ENCODE data around the gene NOS1.

Gene NOS1

GRCh38 chr12:117356048-117356447 lies 5.4 kb downstream of the NOS1 start:
- TF ChIP-seq OSR1 (CRISPR knock-in tag; IDR thresholded peaks at IDR 0.05) (no peak), TSHZ2 (CRISPR knock-in tag; IDR thresholded peaks at IDR 0.05) (no peak), TOX (CRISPR knock-in tag; IDR thresholded peaks at IDR 0.05; ENCODE audit: borderline replicate concordance) (no peak), ZNF70 (CRISPR knock-in tag; IDR thresholded peaks at IDR 0.05) (no peak), ARNTL (CRISPR knock-in tag; IDR thresholded peaks at IDR 0.05; ENCODE audit: borderline replicate concordance, low read depth) (no peak), ZNF8 (CRISPR knock-in tag; IDR thresholded peaks at IDR 0.05) (no peak)
- no peak for ATAC-seq

DNA sequence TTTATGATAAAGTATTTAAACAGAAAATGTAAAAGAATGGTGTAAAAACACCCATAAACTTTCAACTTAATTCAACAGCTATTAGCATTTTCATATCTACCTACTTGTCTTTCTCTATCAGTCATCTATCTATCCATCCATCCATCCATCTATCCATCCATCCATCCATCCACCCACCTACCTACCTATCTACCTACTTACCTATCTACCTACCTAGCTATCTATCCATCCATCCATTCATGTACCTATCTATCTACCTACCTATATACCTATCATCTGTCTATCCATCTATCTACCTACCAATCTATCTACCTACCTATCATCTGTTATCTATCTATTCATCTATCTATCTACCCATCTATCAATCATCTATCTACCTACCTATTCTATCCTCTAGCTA lies 8.5 kb downstream of the NOS1 start:
- no peak for TF ChIP-seq TCF4 (CRISPR knock-in tag; IDR thresholded peaks at IDR 0.05; ENCODE audit: borderline replicate concordance)
- TF ChIP-seq ZNF8 (CRISPR knock-in tag; IDR thresholded peaks at IDR 0.05): no peak
- no peak for TF ChIP-seq OSR1 (CRISPR knock-in tag; IDR thresholded peaks at IDR 0.05)
- TF ChIP-seq CSRNP3 (CRISPR knock-in tag; IDR thresholded peaks at IDR 0.05): no peak
- no peak for TF ChIP-seq ZFP3 (CRISPR knock-in tag; IDR thresholded peaks at IDR 0.05)
- no peak for TF ChIP-seq ZNF565 (CRISPR knock-in tag; conservative IDR thresholded peaks at IDR 0.05; ENCODE audit: low read depth)
- TF ChIP-seq RARB (CRISPR knock-in tag; IDR thresholded peaks at IDR 0.05): no peak
- no peak for TF ChIP-seq POU6F1 (CRISPR knock-in tag; IDR thresholded peaks at IDR 0.05; ENCODE audit: borderline replicate concordance, low read depth)
- TF ChIP-seq ISL1 (CRISPR knock-in tag; IDR thresholded peaks at IDR 0.05): no peak
- TF ChIP-seq GLIS3 (CRISPR knock-in tag; IDR thresholded peaks at IDR 0.05): no peak
- no peak for TF ChIP-seq ZC3H10 (CRISPR knock-in tag; IDR thresholded peaks at IDR 0.05)
- TF ChIP-seq ARNTL (CRISPR knock-in tag; IDR thresholded peaks at IDR 0.05; ENCODE audit: borderline replicate concordance, low read depth): no peak
- no peak for TF ChIP-seq CSDC2 (CRISPR knock-in tag; IDR thresholded peaks at IDR 0.05)
- TF ChIP-seq ZFP30 (CRISPR knock-in tag; IDR thresholded peaks at IDR 0.05): no peak
- ATAC-seq: no peak

GRCh38 chr12:117352206-117352605 lies 9.2 kb downstream of the NOS1 start:
- ATAC-seq: no peak
- TF ChIP-seq SNAI2 (CRISPR knock-in tag; IDR thresholded peaks at IDR 0.05): no peak
- no peak for TF ChIP-seq ARNTL (CRISPR knock-in tag; IDR thresholded peaks at IDR 0.05; ENCODE audit: borderline replicate concordance, low read depth)
- no peak for TF ChIP-seq PATZ1 (CRISPR knock-in tag; IDR thresholded peaks at IDR 0.05; ENCODE audit: borderline replicate concordance)
- no peak for TF ChIP-seq ZNF8 (CRISPR knock-in tag; IDR thresholded peaks at IDR 0.05)
- TF ChIP-seq ZC3H10 (CRISPR knock-in tag; IDR thresholded peaks at IDR 0.05): no peak
- no peak for TF ChIP-seq RARB (CRISPR knock-in tag; IDR thresholded peaks at IDR 0.05)
- TF ChIP-seq CSDC2 (CRISPR knock-in tag; IDR thresholded peaks at IDR 0.05): no peak
- TF ChIP-seq CSRNP3 (CRISPR knock-in tag; IDR thresholded peaks at IDR 0.05): no peak
- no peak for TF ChIP-seq PPARA (CRISPR knock-in tag; IDR thresholded peaks at IDR 0.05; ENCODE audit: borderline replicate concordance)
- TF ChIP-seq POU6F1 (CRISPR knock-in tag; IDR thresholded peaks at IDR 0.05; ENCODE audit: borderline replicate concordance, low read depth): no peak
- no peak for TF ChIP-seq ZNF70 (CRISPR knock-in tag; IDR thresholded peaks at IDR 0.05)
- TF ChIP-seq ZFP3 (CRISPR knock-in tag; IDR thresholded peaks at IDR 0.05): no peak
- TF ChIP-seq ISL1 (CRISPR knock-in tag; IDR thresholded peaks at IDR 0.05): no peak
- TF ChIP-seq TSHZ2 (CRISPR knock-in tag; IDR thresholded peaks at IDR 0.05): no peak
- no peak for TF ChIP-seq GLIS3 (CRISPR knock-in tag; IDR thresholded peaks at IDR 0.05)
- TF ChIP-seq TOX (CRISPR knock-in tag; IDR thresholded peaks at IDR 0.05; ENCODE audit: borderline replicate concordance): no peak
- no peak for TF ChIP-seq TCF4 (CRISPR knock-in tag; IDR thresholded peaks at IDR 0.05; ENCODE audit: borderline replicate concordance)
- no peak for TF ChIP-seq ESRRG (CRISPR knock-in tag; IDR thresholded peaks at IDR 0.05)
- TF ChIP-seq OSR1 (CRISPR knock-in tag; IDR thresholded peaks at IDR 0.05): no peak
- no peak for TF ChIP-seq ZFP30 (CRISPR knock-in tag; IDR thresholded peaks at IDR 0.05)

All from SK-N-SH treated with all-trans-retinoic acid at 6 μM for 48 hours (cell line).